ENCODE measurements around the gene SYNGR3. TPM values are rescaled to one million over a fixed set of nuclear protein-coding genes. Genes with fewer than 3 reads are reported as not detected.

Gene SYNGR3
- polyA plus RNA-seq, 3 donors: 0.20 to 0.29 TPM; not detected in 1

- peaks cover 0 to 2% (median 0%) of the 10 kb centered on the region in 7 donors for H3K9me3 Mint-ChIP-seq
- H3K27ac Mint-ChIP-seq: peak overlapping the region in 1 of 7 donors; percentile 41
- TF ChIP-seq CTCF (IDR thresholded peaks at IDR 0.05): no peak
- H3K4me3 ChIP-seq (replicated peaks in 1 of 3; ENCODE audit: low read depth in 2 of 3, low read length in 3 of 3): no peak overlapping the region
- no peak overlapping the region for H3K4me2 ChIP-seq (replicated peaks; ENCODE audit: extremely low read depth, low read length, poor library complexity, severe bottlenecking)
- peaks cover 27% of the 10 kb centered on the region for H3K4me1 Mint-ChIP-seq
- no peaks in the 10 kb centered on the region for H3K36me3 ChIP-seq (replicated peaks in 1 of 2; ENCODE audit: control insufficient read depth in 1 of 2, insufficient read depth in 2 of 2, low read length in 2 of 2)
- no peaks in the 10 kb centered on the region for H3K9me3 ChIP-seq (replicated peaks in 1 of 2; ENCODE audit: control insufficient read depth in 1 of 2, insufficient read depth in 1 of 2, low read length in 2 of 2)
- no peak for DNase-seq
- intact Hi-C loops (cut with micrococcal nuclease): no loop called here
- H3K27ac ChIP-seq (ENCODE audit: low read depth in 1 of 2, low read length in 2 of 2): no peak overlapping the region
- peaks cover 2% of the 10 kb centered on the region for H4K20me1 ChIP-seq (ENCODE audit: insufficient read depth, low read length)
- WGBS (ENCODE audit: insufficient coverage): 99% methylated on average over 8 of the region's 15 CpGs
- no peak overlapping the region for H2AFZ ChIP-seq (ENCODE audit: insufficient read depth, low read depth, low read length, poor library complexity, severe bottlenecking)
- no peak overlapping the region for H3K4me3 Mint-ChIP-seq
- peaks cover 2 to 20% (median 13%) of the 10 kb centered on the region in 3 donors for H3K27me3 Mint-ChIP-seq (ENCODE audit: low read depth in 3 of 3)
- no peaks in the 10 kb centered on the region for H3K36me3 Mint-ChIP-seq
- peaks cover 0 to 2% of the 10 kb centered on the region in 2 donors for H3K27me3 ChIP-seq (ENCODE audit: control insufficient read depth in 2 of 2, insufficient read depth in 2 of 2, low read length in 2 of 2)
- H3K79me2 ChIP-seq (ENCODE audit: insufficient read depth, low read length): peaks cover 9% of the 10 kb centered on the region
- H3K4me1 ChIP-seq (ENCODE audit: control insufficient read depth in 1 of 2, insufficient read depth in 2 of 2, low read length in 2 of 2): peaks cover 23 to 40% of the 10 kb centered on the region in 2 donors
- H3K9ac ChIP-seq (ENCODE audit: insufficient read depth, low read length, poor library complexity, severe bottlenecking): no peak overlapping the region
These were observed 23.8 kb downstream of the SYNGR3 start for GRCh38 chr16:2013527-2013926.

GRCh38 chr16:2015117-2015946 lies 25.6 kb downstream of the SYNGR3 start:
- H3K4me1 Mint-ChIP-seq: peaks cover 17% of the 10 kb centered on the region

More at GRCh38 chr16:2015117-2015946, 25.6 kb downstream of the SYNGR3 start:
- no peak for TF ChIP-seq CTCF (IDR thresholded peaks at IDR 0.05)
- peaks cover 12 to 17% of the 10 kb centered on the region in 2 donors for H3K27me3 ChIP-seq (ENCODE audit: control insufficient read depth in 2 of 2, insufficient read depth in 2 of 2, low read length in 2 of 2)
- peak overlapping the region; percentile 63 to 67 for H3K27ac ChIP-seq (ENCODE audit: low read depth in 1 of 2, low read length in 2 of 2)
- no peaks in the 10 kb centered on the region for H3K9me3 ChIP-seq (replicated peaks in 1 of 2; ENCODE audit: control insufficient read depth in 1 of 2, insufficient read depth in 1 of 2, low read length in 2 of 2)
- Mint-ChIP-seq H3K36me3 (no peaks in the 10 kb centered on the region), H3K27me3 (ENCODE audit: low read depth in 3 of 3) (peaks cover 12 to 35% (median 31%) of the 10 kb centered on the region in 3 donors), H3K27ac (peak overlapping the region; percentile 79 to 93 (median 89)), H3K4me3 (peak overlapping the region in 1 of 2 donors; percentile 30), H3K9me3 (peaks cover 0 to 7% (median 0%) of the 10 kb centered on the region in 7 donors)
- intact Hi-C loops (cut with micrococcal nuclease): no loop called here
- peak; percentile 49 to 77 (median 72) for DNase-seq
- H3K4me1 ChIP-seq (ENCODE audit: control insufficient read depth in 1 of 2, insufficient read depth in 2 of 2, low read length in 2 of 2): peaks cover 11 to 32% of the 10 kb centered on the region in 2 donors
- no peaks in the 10 kb centered on the region for H3K36me3 ChIP-seq (replicated peaks in 1 of 2; ENCODE audit: control insufficient read depth in 1 of 2, insufficient read depth in 2 of 2, low read length in 2 of 2)
- no peak overlapping the region for H3K4me3 ChIP-seq (replicated peaks in 1 of 3; ENCODE audit: low read depth in 2 of 3, low read length in 3 of 3)
- no peaks in the 10 kb centered on the region for H4K20me1 ChIP-seq (ENCODE audit: insufficient read depth, low read length)
- no peak overlapping the region for H3K4me2 ChIP-seq (replicated peaks; ENCODE audit: extremely low read depth, low read length, poor library complexity, severe bottlenecking)
- peak overlapping the region; percentile 25 for H2AFZ ChIP-seq (ENCODE audit: insufficient read depth, low read depth, low read length, poor library complexity, severe bottlenecking)
- no peaks in the 10 kb centered on the region for H3K79me2 ChIP-seq (ENCODE audit: insufficient read depth, low read length)
- H3K9ac ChIP-seq (ENCODE audit: insufficient read depth, low read length, poor library complexity, severe bottlenecking): peak overlapping the region; percentile 20
- WGBS (ENCODE audit: insufficient coverage): 55% methylated on average over 10 of the region's 24 CpGs

All from CD14-positive monocyte (primary cell).